ENCODE measurements around the gene KCNQ1. TPM values are rescaled to one million over a fixed set of nuclear protein-coding genes. Genes with fewer than 3 reads are reported as not detected.
A peak's percentile ranks its signal among the peaks of the same experiment; 100 is the strongest.

Gene KCNQ1
- total RNA-seq, 1 experiment from 2014 or later, result not detected

GRCh38 chr11:2767801-2768200 lies 323.0 kb downstream of the KCNQ1 start:
- no peaks in the 10 kb centered on the region for H3K36me3 ChIP-seq (ENCODE audit: low read depth)
- no peak for TF ChIP-seq EZH2 (IDR thresholded peaks at IDR 0.05; ENCODE audit: low read depth)
- TF ChIP-seq CTCF (conservative IDR thresholded peaks at IDR 0.05), result no peak
- intact Hi-C loops (cut with micrococcal nuclease; ENCODE audit: unreplicated experiment), result no loop called here
- no peaks in the 10 kb centered on the region for H3K9me3 ChIP-seq (ENCODE audit: insufficient read depth, low read depth)
- H3K4me2 ChIP-seq, result no peak overlapping the region
- H3K27me3 ChIP-seq (ENCODE audit: insufficient read depth, low read depth), result no peaks in the 10 kb centered on the region
- CTCF ChIA-PET, result no interaction called here
- no peak overlapping the region for H2AFZ ChIP-seq
- no peak for DNase-seq
- no peaks in the 10 kb centered on the region for H3K79me2 ChIP-seq (ENCODE audit: low read depth)
- no peaks in the 10 kb centered on the region for H3K4me1 ChIP-seq (replicated peaks; ENCODE audit: insufficient read depth)
- H3K4me3 ChIP-seq, result no peak overlapping the region
- no peaks in the 10 kb centered on the region for H4K20me1 ChIP-seq (ENCODE audit: insufficient read depth)
- no peaks in the 10 kb centered on the region for H3K9me2 ChIP-seq (ENCODE audit: insufficient read depth)
- no peaks in the 10 kb centered on the region for H3F3A ChIP-seq (ENCODE audit: insufficient read depth, low read depth)
- H3K27ac ChIP-seq, result no peak overlapping the region
- no TSS peak for BruUV-seq (replicated peaks)
- POLR2A ChIA-PET (ENCODE audit: unreplicated experiment), result no interaction called here

- Histone ChIP-seq H3K4me3 (no peak overlapping the region), H3K4me2 (no peak overlapping the region), H3K9me2 (ENCODE audit: insufficient read depth) (no peaks in the 10 kb centered on the region), H3F3A (ENCODE audit: insufficient read depth, low read depth) (no peaks in the 10 kb centered on the region), H2AFZ (no peak overlapping the region), H4K20me1 (ENCODE audit: insufficient read depth) (no peaks in the 10 kb centered on the region), H3K27ac (no peak overlapping the region), H3K36me3 (ENCODE audit: low read depth) (no peaks in the 10 kb centered on the region), H3K27me3 (ENCODE audit: insufficient read depth, low read depth) (no peaks in the 10 kb centered on the region), H3K4me1 (replicated peaks; ENCODE audit: insufficient read depth) (no peaks in the 10 kb centered on the region), H3K79me2 (ENCODE audit: low read depth) (no peaks in the 10 kb centered on the region), H3K9me3 (ENCODE audit: insufficient read depth, low read depth) (no peaks in the 10 kb centered on the region)
- BruUV-seq (replicated peaks), result no TSS peak
- intact Hi-C loops (cut with micrococcal nuclease; ENCODE audit: unreplicated experiment), result no loop called here
- DNase-seq, result peak in 1 of 2 experiments; percentile 35
- no peak for TF ChIP-seq EZH2 (IDR thresholded peaks at IDR 0.05; ENCODE audit: low read depth)
- TF ChIP-seq CTCF (conservative IDR thresholded peaks at IDR 0.05), result no peak
- ChIA-PET POLR2A (ENCODE audit: unreplicated experiment) (no interaction called here), CTCF (no interaction called here)
Measured at GRCh38 chr11:2768471-2769408, 323.9 kb downstream of the KCNQ1 start.

- Histone ChIP-seq H3K27me3 (ENCODE audit: insufficient read depth, low read depth) (no peaks in the 10 kb centered on the region), H3K9me2 (ENCODE audit: insufficient read depth) (no peaks in the 10 kb centered on the region), H4K20me1 (ENCODE audit: insufficient read depth) (no peaks in the 10 kb centered on the region), H3K79me2 (ENCODE audit: low read depth) (no peaks in the 10 kb centered on the region), H3K9me3 (ENCODE audit: insufficient read depth, low read depth) (no peaks in the 10 kb centered on the region), H3F3A (ENCODE audit: insufficient read depth, low read depth) (no peaks in the 10 kb centered on the region), H3K4me2 (no peak overlapping the region), H3K27ac (no peak overlapping the region), H2AFZ (no peak overlapping the region), H3K36me3 (ENCODE audit: low read depth) (no peaks in the 10 kb centered on the region), H3K4me1 (replicated peaks; ENCODE audit: insufficient read depth) (no peaks in the 10 kb centered on the region), H3K4me3 (no peak overlapping the region)
- TF ChIP-seq CTCF (conservative IDR thresholded peaks at IDR 0.05) (no peak), EZH2 (IDR thresholded peaks at IDR 0.05; ENCODE audit: low read depth) (no peak)
- ChIA-PET POLR2A (ENCODE audit: unreplicated experiment) (no interaction called here), CTCF (no interaction called here)
- no peak for DNase-seq
- no TSS peak for BruUV-seq (replicated peaks)
- intact Hi-C loops (cut with micrococcal nuclease; ENCODE audit: unreplicated experiment), result no loop called here
Measured at GRCh38 chr11:2769409-2770095, 324.7 kb downstream of the KCNQ1 start.
